A673 (cell line): ENCODE data around the gene ADCY3. TPM values are rescaled to one million over a fixed set of nuclear protein-coding genes. Genes with fewer than 3 reads are reported as not detected.
"Not testable (repeated sequence)": the region's sequence is repeated elsewhere in the genome, so short reads cannot be mapped to it uniquely, and the experiment has no call there.

Source experiments
- BruUV-seq: library from RNA; stranded (reverse); fragments of 400-500 nt; replicated peaks from 2 replicates; lab custom pipeline; 2021; lab: Mats Ljungman, UMichigan
- CTCF ChIA-PET: fragments of 300-600 bp; sonication (Branson Sonifier 250); formaldehyde crosslinking; loops from one replicate; lab custom pipeline; 2022; ENCODE audit warnings: antibody characterized with exemption; lab: Charles Lee
- POLR2A ChIA-PET: fragments of 300-600 bp; sonication (Branson Sonifier 250); formaldehyde crosslinking; loops from one replicate; lab custom pipeline; 2022; ENCODE audit warnings: antibody characterized with exemption; ENCODE audit not compliant: low non-redundant PET; lab: Charles Lee
- DNase-seq: peaks from one replicate; pipeline ENCODE4 v3.0.0-alpha.2; 2015; ENCODE audit warnings: low spot score
- H3K27ac ChIP-seq: fragments of 200-600 bp; sonication (generic); 2 replicates; pipeline ENCODE4 v1.5.1; 2016; ENCODE audit warnings: mixed run types, low read depth, mild to moderate bottlenecking, mixed read lengths, antibody characterized with exemption, low read length; ENCODE audit not compliant: poor library complexity, severe bottlenecking
- H3K27me3 ChIP-seq: fragments of 200-600 bp; sonication (generic); replicated peaks from 2 replicates; pipeline ENCODE4 v1.6.1; 2017; ENCODE audit warnings: mixed run types, low read depth, mild to moderate bottlenecking, mixed read lengths, antibody characterized with exemption, low read length; ENCODE audit not compliant: insufficient read depth, poor library complexity
- H3K36me3 ChIP-seq: fragments of 200-600 bp; sonication (generic); 2 replicates; pipeline ENCODE4 v1.6.1; 2016; ENCODE audit warnings: mixed run types, mild to moderate bottlenecking, mixed read lengths, antibody characterized with exemption, low read length; ENCODE audit not compliant: insufficient read depth, poor library complexity, severe bottlenecking
- H3K4me1 ChIP-seq: fragments of 200-600 bp; sonication (generic); 2 replicates; pipeline ENCODE4 v1.6.1; 2017; ENCODE audit warnings: mixed run types, mild to moderate bottlenecking, mixed read lengths, antibody characterized with exemption, low read length; ENCODE audit not compliant: insufficient read depth, poor library complexity, severe bottlenecking
- H3K4me3 ChIP-seq: fragments of 200-600 bp; sonication (generic); 2 replicates; pipeline ENCODE4 v1.5.1; 2016; ENCODE audit warnings: low read depth, mixed run types, mild to moderate bottlenecking, mixed read lengths, low read length; ENCODE audit not compliant: poor library complexity, severe bottlenecking
- H3K9me3 ChIP-seq: fragments of 200-600 bp; sonication (generic); 2 replicates; pipeline ENCODE4 v1.6.1; 2016; ENCODE audit warnings: mixed run types, low read depth, mild to moderate bottlenecking, mixed read lengths, antibody characterized with exemption, low read length; ENCODE audit not compliant: poor library complexity, severe bottlenecking
- CTCF ChIP-seq: fragments of 300-800, 200-600 bp; sonication (generic); conservative IDR thresholded peaks from 2 replicates; pipeline ENCODE4 v1.5.1; 2017; ENCODE audit warnings: low read depth, mild to moderate bottlenecking, antibody characterized with exemption, low read length, moderate library complexity, mixed read lengths
- EZH2 ChIP-seq: fragments of 200-600 bp; sonication (generic); IDR thresholded peaks from 2 replicates; pipeline ENCODE4 v1.6.1; 2017; ENCODE audit warnings: borderline replicate concordance, low read depth, mild to moderate bottlenecking, mixed read lengths, antibody characterized with exemption, low read length; ENCODE audit not compliant: poor library complexity, severe bottlenecking
- intact Hi-C: fragments of 100-400 bp; cut with micrococcal nuclease; formaldehyde crosslinking; loops from one replicate; pipeline ENCODE4 v1.10.0; 2022; ENCODE audit not compliant: unreplicated experiment
- total RNA-seq: library from RNA; stranded (reverse); gene quantifications from 2 replicates; pipeline ENCODE4 v1.2.3, GENCODE V29; 2021

The ADCY3 gene
- total RNA-seq, 1 experiment from 2014 or later: 42.2 TPM

- ChIA-PET POLR2A (no interaction called here), CTCF (no interaction called here)
- Histone ChIP-seq H3K27me3 (no peaks in the 10 kb centered on the region), H3K36me3 (no peaks in the 10 kb centered on the region), H3K4me3 (no peak overlapping the region), H3K27ac (no peak overlapping the region), H3K9me3 (no peaks in the 10 kb centered on the region), H3K4me1 (peaks cover 15% of the 10 kb centered on the region)
- no peak for DNase-seq
- intact Hi-C loops: loop anchor here (10.0 kb wide), 1 partner anchor 299 kb away; no protein-coding TSS in a partner anchor
- TF ChIP-seq CTCF: no peak
- TF ChIP-seq EZH2: no peak
- BruUV-seq: no TSS peak
Measured at GRCh38 chr2:24836206-24836605, 83.8 kb downstream of the ADCY3 start.

- BruUV-seq, H3K4me3 ChIP-seq, CTCF ChIA-PET, DNase-seq, H3K36me3 ChIP-seq, H3K9me3 ChIP-seq, H3K27ac ChIP-seq, H3K27me3 ChIP-seq, POLR2A ChIA-PET: not testable (repeated sequence)
- H3K4me1 ChIP-seq: peaks cover 15% of the 10 kb centered on the region
- intact Hi-C loops: loop anchor here (2.0 to 10.0 kb wide), 2 partner anchors 299 to 361 kb away; no protein-coding TSS in a partner anchor
Measured at GRCh38 chr2:24835411-24835810, 84.6 kb downstream of the ADCY3 start.

GRCh38 chr2:24834733-24835395 is 85.2 kb downstream of the ADCY3 start:
- no TSS peak for BruUV-seq
- Histone ChIP-seq H3K36me3 (no peaks in the 10 kb centered on the region), H3K27me3 (no peaks in the 10 kb centered on the region), H3K27ac (no peak overlapping the region), H3K4me1 (peaks cover 15% of the 10 kb centered on the region), H3K4me3 (no peak overlapping the region), H3K9me3 (no peaks in the 10 kb centered on the region)
- intact Hi-C loops: loop anchor here (2.0 to 10.0 kb wide), 2 partner anchors 300 to 362 kb away; no protein-coding TSS in a partner anchor
- TF ChIP-seq CTCF (no peak), EZH2 (no peak)
- POLR2A ChIA-PET: no interaction called here
- CTCF ChIA-PET: no interaction called here
- DNase-seq: no peak
